ENCODE measurements around the gene DHPS. TPM values are rescaled to one million over a fixed set of nuclear protein-coding genes. Genes with fewer than 3 reads are reported as not detected.
"Not testable (repeated sequence)": the region's sequence is repeated elsewhere in the genome, so short reads cannot be mapped to it uniquely, and the experiment has no call there.

The DHPS gene
- total RNA-seq, 1 donor from 2014 or later, result 77.1 TPM

DNA sequence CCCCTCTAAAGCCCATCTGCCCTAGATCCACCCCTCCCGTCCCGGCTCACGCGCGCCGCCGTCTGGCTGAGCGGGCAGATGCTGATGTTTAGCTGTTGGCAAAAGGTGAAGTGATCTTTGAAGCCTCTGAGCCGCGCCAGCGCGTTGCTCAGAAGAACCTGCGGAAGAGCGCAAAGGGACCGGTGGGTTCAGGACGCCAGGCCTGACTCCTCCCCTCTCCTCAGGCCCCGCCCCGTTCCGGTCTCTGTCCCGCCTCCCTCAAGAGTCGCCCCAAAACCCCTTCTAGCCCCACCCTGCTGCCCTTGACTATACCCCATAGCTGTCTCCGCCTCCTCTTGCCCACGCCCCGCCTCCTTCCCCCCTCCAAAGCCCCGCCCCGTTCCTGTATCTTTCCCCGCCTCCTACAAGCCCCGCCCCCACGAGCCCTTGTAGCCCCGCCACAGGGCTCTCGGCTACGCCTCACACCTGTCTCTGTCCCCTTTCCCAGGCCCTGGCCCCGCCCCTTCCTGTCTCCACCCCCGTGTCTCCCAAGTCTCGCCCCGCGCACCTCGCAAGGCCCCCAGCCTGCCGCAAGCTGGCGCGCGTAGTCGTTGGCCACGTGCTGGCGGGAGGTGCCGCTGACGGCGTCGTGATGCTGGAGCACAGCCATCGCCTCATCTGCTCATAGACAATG, 24.6 kb downstream of the DHPS start:
- intact Hi-C loops (cut with DNase I), result loop anchor here (5.0 kb wide), 1 partner anchor 950 kb away; no protein-coding TSS in a partner anchor
- no peak for ATAC-seq
- DNase-seq (ENCODE audit: low spot score), result no peak

DNA sequence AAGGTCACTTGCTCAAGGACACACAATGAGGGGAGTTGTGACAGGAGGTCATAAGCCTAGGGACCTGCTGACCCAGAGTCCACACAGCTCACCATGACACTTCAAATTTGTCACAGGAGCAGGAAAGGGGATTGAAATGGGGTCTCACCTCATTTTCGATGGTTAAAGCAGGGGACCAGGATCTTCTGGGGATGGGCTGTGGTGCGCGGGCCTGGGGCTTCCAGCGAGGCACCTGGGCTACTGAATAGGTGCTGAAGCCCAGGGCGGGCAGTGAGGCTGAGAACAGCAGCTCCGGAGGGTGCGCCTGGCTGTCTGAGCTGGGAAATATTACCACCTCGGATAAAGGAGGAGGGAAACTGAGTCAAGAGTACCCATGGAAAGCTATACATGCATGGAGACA, 26.1 kb downstream of the DHPS start:
- intact Hi-C loops (cut with DNase I), result loop anchor here (5.0 kb wide), 1 partner anchor 952 kb away; no protein-coding TSS in a partner anchor
- DNase-seq (ENCODE audit: low spot score) (no peak), ATAC-seq (no peak)

DNA sequence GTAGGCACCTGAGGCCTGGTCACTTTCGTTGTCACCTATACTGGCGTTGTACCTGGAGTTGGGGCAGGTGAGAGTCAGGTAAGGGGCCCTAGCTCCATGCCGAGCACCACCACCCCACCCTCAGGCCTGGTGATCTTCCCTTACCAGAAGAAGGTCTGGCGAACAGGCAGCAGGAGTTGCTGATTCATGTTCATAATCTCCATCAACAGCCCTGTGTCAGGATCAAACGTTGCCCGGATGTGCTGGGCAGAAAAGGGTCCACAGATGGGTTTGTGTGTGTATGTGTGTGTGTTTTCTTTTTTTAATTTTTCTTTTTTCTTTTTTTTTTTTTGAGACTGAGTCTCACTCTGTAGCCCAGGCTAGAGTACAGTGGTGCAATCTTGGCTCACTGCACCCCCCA, 29.5 kb downstream of the DHPS start:
- intact Hi-C loops (cut with DNase I), result no loop called here
- ATAC-seq, result no peak
- no peak for DNase-seq (ENCODE audit: low spot score)

DNA sequence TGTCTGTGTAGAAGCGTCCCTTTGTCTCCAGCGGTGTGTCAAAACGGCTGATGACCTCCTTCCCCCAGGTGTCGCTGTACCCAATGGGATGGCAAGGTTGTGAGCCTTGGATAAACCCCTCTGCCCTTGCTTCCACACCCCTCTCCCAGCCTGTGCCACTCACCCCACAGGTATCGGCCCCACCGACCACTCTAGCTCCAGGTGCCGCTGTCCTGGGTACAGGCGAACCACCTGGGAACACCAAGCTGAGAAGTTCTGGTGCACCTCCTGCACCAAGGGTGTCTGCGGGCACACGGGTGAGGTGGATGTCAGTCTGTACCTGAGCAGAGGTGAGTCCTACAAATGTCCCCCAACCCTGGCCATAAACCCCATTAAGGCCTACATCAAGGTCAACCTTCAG, 31.7 kb downstream of the DHPS start:
- intact Hi-C loops (cut with DNase I), result no loop called here
- no peak for ATAC-seq
- no peak for DNase-seq (ENCODE audit: low spot score)

DNA sequence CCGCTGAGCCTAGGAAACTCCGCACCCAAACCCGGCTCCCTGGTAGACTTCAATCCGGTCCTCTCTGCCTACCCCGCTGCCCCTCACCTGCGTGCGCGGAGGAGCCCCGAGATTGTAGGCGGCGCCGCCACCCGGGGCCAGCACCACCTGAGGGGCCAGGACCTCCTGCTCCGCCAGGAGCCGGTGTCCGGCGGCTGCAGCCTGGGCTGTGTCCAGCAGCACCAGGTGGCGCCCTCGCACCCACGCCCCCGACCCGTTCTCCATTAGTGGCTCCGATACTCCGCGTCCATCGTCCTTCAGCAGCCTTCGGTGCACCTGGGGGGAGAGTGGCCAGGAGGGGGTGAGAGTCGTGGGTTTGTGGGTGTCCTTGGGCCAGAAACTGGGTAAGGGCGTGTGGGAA, 33.6 kb downstream of the DHPS start:
- DNase-seq (ENCODE audit: low spot score) (no peak), ATAC-seq (peak; percentile 16)
- intact Hi-C loops (cut with DNase I), result no loop called here

DNA sequence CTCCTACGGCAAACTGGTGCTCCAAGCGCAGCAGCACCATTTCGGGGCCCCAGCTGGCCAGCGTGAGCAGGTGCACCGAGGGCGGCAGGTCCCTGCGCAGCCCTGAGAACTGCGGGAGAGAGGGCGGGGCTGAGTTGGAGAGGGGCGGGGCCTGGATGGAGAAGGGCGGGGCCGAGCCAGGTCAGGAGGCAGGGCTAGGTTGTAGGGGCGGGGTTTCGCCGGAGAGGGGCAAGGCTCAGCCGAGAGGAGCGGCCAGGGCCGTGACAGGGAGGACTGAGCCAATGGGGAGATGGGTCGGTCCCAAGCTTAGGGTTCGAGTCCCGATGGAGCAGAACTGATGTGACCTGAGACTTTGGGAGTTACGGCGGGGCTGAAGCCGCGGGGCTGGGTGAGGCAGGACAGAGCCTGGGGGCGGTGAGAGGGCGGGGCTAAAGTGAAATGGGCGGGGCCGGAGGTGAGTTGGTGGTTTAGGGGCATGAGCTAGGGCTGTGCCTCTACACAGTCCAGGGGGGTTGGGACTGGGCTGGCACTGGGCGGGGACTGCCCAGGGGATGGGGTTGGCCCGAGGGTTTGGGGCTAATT, 34.1 kb downstream of the DHPS start:
- DNase-seq (ENCODE audit: low spot score) (peak; percentile 83), ATAC-seq (peak; percentile 90)
- intact Hi-C loops (cut with DNase I), result no loop called here

DNA sequence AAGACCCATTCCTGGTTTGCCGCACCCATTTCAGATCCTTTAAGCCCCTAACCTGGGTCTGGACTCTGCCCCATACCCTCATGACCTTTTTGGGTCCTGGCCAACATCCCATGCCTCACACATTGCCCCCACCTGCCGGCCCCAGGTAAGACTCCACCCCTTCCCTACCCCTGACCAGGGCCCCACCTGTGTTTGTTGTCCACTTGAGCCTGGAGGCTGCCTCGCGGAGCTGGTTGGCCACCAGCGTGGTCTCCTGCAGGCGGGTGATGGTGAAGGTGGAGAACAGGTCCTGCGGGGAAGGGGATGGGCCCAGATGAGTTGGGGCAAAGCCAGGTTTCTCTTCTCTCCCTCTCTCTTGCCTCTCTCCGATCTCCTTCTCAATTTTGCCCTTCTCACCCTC, 34.6 kb downstream of the DHPS start:
- intact Hi-C loops (cut with DNase I), result no loop called here
- no peak for DNase-seq (ENCODE audit: low spot score)
- peak; percentile 5 for ATAC-seq

DNA sequence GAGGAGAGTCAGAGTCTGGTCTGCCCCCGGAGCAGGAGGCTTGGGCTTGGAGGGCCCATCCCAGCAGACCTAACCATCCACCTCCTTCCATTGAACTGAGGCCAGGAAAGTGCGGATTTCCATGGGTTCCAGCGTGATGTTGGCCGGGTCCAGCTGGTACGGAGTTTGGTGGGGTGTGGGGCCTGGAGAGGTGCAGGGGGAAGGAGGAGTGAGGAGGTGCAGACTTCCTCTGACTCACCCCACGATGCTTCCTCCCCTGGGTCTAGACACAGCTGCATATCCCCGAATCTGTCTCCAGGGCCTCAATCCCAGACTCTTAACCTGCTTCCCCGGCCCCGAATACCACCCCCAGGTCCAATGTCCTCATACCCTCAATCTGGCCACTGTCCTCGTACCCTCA, 35.1 kb downstream of the DHPS start:
- intact Hi-C loops (cut with DNase I), result no loop called here
- ATAC-seq, result no peak
- no peak for DNase-seq (ENCODE audit: low spot score)

DNA sequence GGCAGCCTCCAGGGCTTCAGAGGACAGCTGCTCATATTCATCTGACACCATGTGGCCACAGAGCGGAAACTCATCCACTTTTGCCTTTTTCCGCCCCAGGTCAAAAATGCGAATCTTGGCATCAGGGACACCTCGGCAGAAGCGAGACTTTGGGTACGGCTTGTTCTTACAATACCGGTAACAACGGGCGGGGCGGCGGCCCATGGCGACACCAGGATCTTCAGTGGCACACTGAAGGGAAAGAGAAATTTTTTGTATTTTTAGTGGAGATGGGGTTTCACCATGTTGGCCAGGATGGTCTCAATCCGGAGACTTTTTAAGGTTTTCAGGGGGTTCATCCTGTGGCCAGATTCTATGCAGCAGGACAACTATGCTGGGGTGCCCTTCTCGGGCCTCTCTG, 38.0 kb downstream of the DHPS start:
- ATAC-seq; DNase-seq (ENCODE audit: low spot score); intact Hi-C loops (cut with DNase I): not testable (repeated sequence)

DNA sequence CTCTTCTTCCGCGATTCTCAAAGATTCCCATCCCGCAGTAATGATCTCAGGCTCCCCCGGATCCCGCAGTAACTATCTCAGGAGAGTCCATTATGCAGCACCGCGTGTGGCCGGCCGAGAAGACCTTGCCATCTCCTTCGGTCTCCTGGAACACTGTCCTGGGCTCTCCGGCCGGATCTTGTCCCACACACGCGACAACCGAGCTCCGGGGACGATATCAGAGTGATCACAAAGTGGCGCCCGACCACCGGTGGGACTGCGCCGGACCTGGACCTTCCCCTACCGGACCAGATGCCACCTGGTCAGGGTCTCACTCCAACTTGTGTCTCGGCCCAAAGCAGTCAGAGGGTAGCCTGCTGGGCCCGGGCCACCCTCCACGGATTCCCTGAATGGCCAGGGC, 39.2 kb downstream of the DHPS start:
- ATAC-seq (no peak), DNase-seq (ENCODE audit: low spot score) (no peak)
- intact Hi-C loops (cut with DNase I), result no loop called here

DNA sequence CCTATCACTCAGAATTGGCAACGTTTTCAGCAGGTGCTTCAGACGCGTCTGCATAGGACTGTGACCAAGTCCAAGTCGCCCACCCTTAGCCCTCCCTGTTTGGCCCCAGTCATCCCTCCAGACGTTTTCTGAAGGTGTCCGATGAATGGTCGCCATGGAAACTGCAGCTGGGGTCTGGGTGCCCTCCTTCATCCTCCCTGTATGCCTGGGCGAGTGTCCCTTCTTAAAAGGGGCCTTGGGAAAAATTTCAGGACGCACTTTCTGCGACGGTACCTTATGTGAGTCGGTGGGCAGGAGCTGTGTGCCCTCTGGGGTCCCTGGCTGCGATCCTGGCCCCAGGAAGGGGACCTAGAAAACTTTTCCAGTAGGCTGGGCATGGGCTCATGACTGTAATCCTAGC, 40.2 kb downstream of the DHPS start:
- ATAC-seq (no peak), DNase-seq (ENCODE audit: low spot score) (no peak)
- intact Hi-C loops (cut with DNase I), result no loop called here

DNA sequence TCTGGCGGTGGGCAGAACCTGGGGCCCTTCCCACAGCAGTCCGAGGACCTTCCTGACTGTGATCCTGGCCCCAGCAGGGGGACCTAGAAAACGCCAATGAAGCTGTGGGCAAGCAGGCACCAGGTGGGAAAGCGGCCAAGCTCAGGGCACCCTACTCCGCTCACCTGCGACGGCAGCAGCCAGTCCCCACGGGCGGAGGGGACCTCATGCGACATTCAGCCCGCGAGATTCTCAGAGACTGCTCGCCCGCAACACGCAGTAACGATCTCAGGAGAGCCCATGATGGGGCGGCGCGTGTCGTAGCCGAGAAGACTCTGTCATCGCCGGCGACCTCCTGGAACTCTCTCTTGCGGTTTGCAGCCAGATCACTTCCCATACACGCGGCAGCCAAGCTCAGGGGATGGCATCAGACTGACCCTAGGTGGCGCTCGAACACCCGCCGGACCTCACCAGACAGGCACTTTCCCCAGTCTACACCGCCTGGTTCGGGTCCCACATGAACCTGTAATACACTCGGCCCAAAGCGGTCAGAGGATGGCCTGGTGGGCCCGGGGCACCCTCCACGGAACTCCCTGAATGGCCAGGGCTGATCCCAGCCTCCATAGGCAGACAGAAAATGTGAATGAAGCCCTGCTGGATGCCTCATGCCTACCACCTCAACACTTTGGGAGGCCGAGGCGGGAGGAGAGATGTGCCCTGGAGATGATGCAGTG, 41.6 kb downstream of the DHPS start:
- ATAC-seq, result peak; percentile 92
- intact Hi-C loops (cut with DNase I), result no loop called here
- DNase-seq (ENCODE audit: low spot score), result peak; percentile 88

DNA sequence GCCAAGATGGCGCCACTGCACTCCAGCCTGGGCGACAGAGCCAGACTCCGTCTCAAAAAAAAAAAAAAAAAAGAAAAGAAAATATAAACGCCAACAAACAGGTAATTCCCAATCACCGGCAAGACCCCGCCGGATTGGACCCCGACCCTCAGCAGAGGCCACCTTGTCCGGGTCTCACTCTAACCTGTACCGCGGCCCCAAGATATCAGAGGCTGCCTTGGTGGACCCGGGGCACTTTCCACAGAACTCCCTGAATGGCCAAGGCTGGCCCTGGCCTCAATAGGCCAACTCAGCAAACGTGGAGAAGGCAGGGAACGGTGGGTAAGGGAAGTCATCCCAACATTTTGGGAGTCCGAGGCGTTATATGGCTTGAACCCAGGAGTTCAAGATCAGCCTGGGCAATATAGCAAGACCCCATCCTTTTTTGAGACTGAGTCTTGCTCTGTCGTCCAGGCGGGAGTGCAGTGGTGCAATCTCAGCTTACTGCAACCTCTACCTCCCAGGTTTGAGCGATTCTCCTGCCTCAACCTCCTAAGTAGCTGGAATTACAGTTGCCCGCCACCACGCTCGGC, 43.0 kb downstream of the DHPS start:
- DNase-seq (ENCODE audit: low spot score) (no peak), ATAC-seq (no peak)
- intact Hi-C loops (cut with DNase I), result no loop called here

DNA sequence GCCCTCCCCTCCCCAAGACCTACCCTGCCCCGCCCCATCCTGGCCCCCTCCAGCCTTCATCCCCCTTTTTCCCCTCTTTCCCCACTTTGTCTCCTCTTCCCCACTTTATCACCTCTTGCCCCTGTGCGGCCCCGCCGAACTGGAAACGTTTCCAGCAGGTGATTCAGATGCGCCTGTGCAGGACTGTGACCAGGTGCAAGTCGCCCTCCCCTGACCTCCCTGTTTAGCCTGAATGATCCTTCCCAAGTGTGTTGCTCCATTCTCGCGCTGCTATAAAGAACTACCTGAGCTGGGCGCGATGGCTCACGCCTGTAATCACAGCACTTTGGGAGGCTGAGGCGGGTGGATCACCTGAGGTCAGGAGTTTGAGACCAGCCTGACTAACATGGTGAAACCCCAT, 45.0 kb downstream of the DHPS start:
- ATAC-seq, result no peak
- intact Hi-C loops (cut with DNase I), result no loop called here
- DNase-seq (ENCODE audit: low spot score), result peak; percentile 31

DNA sequence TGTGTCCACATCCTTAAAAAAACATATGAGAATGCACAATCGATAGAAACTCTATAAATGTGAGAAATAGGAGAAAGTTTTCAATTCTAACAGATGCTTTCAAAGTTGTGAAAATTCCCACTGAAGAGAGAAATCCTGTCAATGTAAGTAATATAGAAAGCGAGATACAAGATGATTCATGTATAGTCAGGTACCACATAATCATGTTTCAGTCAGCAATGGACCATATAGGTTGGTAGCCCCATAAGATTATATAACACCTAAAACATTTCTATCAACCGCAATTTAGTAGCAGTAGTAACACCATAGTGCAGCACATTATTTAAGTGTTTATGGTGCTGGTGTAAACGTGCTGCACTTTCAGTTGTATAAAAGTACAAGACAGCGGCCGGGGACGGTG, 52.5 kb downstream of the DHPS start:
- intact Hi-C loops (cut with DNase I), result no loop called here
- ATAC-seq (no peak), DNase-seq (ENCODE audit: low spot score) (no peak)

DNA sequence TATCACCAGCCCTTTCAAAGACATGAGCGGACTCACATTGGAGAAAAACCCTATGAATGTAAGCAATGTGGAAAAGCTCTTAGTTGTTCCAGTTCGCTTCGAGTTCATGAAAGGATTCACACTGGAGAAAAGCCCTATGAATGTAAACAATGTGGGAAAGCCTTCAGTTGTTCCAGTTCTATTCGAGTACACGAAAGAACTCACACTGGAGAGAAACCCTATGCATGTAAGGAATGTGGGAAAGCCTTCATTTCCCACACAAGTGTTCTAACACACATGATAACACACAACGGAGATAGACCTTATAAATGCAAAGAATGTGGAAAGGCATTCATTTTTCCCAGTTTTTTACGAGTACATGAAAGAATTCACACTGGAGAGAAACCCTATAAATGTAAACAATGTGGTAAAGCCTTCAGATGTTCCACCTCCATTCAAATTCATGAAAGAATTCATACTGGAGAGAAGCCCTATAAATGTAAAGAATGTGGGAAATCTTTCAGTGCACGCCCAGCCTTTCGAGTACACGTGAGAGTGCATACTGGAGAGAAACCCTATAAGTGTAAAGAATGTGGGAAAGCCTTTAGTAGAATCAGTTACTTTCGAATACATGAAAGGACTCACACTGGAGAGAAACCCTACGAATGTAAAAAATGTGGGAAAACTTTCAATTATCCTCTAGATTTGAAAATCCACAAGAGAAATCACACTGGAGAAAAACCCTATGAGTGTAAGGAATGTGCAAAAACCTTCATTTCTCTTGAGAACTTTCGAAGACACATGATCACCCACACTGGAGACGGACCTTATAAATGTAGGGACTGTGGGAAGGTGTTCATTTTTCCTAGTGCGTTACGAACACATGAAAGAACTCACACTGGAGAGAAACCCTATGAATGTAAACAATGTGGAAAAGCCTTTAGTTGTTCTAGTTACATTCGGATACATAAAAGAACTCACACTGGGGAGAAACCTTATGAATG, 53.3 kb downstream of the DHPS start:
- intact Hi-C loops (cut with DNase I), result no loop called here
- DNase-seq (ENCODE audit: low spot score) (no peak), ATAC-seq (no peak)

DNA sequence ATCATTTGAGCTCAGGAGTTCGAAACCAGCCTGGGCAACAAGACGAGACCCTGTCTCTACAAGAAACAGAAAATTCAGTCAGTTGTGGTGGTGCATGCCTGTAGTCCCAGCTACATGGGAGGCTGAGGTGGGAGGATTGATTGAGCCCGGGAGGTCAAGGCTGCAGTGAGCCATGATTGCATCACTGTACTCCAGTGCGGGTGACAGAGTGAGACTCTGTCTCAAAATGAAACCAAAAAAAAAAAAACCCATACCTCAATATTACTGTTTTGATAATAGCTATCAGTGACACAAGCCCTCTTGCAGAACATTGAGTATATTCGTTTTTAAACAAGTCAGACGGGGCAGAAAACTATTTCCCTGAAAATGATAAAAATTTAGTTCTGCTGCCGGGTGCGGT, 54.7 kb downstream of the DHPS start:
- ATAC-seq, result no peak
- intact Hi-C loops (cut with DNase I), result no loop called here

More for the DNA sequence above, 54.7 kb downstream of the DHPS start:
- DNase-seq (ENCODE audit: low spot score), result no peak

All from sciatic nerve (tissue), 2 donors.